Kidney capillary endothelial cell (primary cell): Measurements from ENCODE around the gene SH3BGRL3.

ENCODE experiments used
- DNase-seq: peaks from one replicate; pipeline ENCODE4 v3.0.0-alpha.2; 2018; ENCODE audit warnings: low spot score

Gene SH3BGRL3

DNA sequence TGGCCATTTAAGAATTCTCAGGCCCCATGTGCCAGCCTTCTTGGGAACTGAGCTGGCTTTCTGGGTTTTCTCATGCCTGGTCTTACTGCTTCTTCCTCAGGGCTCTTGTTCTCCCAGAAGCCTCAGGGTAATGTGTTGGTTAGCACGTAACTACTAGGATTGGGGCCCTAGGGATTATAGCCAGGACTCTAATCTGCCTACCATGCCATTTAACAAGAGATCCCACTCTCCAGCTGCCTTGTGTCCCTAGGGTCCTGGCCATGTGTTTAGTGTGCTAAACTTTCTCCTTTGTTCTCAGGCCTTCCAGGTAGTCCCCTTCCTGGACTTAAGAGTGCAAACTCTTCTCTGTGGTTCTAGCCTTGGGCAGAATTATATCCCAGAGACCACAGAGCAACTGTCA is 2.2 kb upstream of the SH3BGRL3 start:
- no peak for DNase-seq

DNA sequence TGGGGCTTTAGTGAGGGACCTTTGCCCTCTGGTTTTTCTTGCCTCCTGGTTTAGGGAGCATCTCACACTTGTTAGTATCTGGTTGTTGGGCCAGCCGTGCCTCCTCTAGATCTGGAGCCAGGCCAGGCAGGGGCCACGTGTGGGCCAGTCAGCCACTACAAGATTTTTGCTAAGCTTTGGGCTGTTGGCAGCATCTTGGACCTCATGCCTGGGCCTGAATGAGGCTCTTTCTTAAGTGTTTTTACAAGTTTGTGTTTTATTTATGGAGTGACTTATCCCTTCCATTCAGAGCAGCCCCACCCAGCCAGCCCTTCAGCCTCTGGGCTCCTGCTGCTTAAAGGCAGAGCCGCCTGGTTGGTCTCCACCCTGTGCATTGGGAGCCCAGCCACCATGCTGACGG is 1.6 kb upstream of the SH3BGRL3 start:
- no peak for DNase-seq

DNA sequence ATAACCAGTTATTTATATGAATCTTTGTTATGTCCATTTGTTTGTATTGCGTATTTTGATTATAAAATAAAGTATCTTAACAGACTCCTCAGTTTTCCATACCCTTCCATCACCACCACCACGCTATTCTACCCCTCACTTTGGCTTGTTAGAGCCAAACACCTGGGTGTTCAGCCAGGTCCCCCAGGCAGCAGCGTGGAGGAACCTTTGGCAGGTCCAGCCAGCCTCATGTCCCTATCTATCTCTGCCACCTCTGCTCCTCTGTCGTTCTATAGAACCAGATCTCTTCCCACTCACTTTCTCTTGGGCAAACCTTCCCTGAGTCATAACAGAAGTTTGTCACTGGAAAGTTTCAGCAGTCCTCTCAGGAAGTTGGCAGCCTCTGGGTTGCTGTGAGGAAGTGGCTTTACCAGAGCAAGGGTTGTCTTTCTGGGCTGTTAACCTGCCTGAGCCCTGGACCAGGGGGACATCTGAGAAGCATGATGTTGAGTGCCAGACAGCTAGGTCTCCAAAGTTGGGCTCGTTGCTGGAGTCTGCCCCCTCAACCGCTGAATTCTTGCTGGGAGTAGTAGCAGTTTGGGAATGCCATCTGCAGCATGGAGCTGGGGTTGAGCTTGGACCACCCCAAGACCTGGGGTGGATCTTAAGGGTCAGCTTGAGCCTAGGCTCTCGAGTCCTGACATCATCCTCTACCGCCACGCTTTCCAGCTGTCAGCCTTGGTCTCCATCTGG is 996 bp upstream of the SH3BGRL3 start:
- peak; percentile 76 for DNase-seq

DNA sequence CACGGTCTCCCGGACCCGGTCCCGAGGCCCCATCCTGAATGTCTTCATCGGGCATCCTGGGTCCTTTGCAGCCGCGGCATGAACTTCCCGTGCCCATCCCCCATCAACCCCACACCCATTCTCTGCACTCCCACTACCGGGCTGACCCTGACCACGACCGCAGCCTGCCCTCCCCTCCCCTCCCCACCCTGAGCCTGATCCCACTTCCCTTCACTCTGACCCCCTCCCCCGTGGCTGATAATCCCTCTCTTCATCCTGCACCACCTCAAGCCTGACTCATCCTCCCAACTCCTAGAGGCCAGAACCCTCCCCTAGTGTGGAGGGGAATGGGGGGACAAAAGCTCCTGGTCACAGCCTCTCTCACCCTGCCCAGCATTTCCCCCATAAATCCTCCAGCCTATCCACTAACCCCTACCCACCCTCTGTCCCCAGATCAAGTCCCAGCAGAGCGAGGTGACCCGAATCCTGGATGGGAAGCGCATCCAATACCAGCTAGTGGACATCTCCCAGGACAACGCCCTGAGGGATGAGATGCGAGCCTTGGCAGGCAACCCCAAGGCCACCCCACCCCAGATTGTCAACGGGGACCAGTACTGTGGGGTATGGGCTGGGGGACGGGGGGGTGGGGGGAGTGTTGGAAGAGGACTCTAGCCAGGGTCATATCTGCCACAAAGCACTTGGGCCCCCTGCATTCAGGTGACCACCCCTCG is 602 bp downstream of the SH3BGRL3 start:
- DNase-seq, result peak; percentile 38

DNA sequence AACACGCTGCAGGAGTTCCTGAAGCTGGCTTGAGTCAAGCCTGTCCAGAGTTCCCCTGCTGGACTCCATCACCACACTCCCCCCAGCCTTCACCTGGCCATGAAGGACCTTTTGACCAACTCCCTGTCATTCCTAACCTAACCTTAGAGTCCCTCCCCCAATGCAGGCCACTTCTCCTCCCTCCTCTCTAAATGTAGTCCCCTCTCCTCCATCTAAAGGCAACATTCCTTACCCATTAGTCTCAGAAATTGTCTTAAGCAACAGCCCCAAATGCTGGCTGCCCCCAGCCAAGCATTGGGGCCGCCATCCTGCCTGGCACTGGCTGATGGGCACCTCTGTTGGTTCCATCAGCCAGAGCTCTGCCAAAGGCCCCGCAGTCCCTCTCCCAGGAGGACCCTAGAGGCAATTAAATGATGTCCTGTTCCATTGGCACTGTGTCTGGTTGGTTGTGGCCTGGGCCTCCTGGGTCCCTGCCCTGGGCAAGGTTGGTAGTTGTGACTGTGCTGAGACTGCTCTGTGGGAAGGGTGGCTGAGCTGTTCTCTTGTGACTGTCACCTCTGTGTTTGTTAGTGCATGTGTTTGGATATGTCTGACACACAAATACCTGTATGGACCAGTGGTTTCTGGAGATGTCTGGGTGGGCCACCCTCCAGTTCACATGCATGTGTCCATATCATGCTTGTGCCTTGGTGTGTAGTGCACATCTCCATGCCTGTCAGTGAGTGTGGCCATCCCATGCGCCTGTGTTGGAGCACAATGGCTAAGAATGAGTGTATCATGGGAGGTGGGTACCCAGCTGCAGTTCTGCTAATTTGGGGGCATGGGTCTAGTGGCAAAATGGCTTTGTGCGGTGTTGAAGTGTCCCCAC is 1.4 kb downstream of the SH3BGRL3 start:
- DNase-seq, result no peak

DNA sequence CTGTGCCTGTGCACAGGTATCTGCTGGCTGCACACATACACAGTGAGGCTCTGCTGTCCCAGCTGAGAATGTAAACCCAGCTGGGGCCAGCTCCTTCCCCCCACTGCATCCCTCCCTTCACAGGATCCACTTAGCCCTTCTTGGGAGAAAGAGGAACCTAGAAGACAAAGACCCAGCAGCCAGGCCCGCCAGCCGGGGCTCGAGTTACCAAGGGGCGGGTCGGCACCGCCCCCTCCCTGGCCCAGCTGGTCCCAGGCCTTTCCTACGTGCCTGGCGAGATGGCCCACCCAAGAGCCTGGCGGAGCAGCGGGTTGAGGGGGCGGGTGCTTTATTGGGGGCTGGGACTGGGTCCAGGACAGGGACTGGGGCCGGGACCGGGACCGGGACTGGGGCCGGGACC is 2.1 kb downstream of the SH3BGRL3 start:
- no peak for DNase-seq

DNA sequence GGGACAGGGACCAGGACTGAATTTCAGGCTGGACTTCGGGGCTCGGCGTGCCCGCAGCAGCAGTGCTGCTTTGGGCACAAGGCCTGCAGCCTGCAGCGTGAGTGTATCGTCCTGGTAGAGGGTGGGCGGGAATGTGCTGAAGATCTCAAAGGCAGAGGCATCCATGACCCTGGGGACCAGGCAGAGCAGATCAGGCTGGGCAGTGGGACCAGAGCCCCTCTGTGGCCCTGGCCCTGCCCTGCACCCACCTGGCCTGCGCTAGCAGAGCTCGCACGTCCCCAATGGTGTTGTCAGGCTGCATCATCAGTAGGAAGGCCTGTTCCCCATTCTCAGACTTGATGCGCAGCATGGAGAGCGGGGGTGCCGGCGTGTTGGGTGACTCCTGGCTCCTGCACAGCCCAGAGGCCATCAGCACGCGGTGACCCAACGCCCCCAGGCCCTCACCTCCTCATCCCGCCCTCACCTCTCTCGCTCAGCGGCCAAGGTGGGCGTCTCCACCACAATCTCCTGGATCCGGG is 2.6 kb downstream of the SH3BGRL3 start:
- no peak for DNase-seq

DNA sequence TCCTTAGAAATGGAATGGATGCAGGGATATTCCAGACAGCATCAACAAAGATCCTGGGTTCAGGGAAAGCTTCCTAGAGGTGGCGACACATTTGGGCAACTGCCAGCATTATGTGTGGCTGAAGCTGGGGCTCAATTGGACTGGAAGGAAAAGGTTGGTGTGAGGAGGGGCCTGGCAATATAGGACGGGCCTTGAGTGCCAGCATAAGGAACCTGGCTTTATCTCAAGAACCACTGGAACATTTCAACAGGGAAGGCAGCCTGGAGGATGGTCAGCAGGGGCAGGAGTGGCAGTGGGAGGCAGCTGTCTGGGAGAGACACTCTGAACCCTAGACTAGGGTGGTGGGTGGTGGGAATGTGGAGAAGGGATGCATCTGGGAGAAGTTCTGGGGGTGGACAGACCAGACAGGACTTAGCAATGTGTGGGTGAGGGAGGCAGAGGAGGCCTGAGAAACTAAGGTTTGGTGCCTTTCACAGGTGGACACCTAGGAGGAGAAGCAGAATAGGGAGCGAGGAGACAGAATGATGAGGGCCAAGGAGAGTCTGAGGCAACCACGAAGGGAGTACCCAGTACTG is 3.5 kb downstream of the SH3BGRL3 start:
- no peak for DNase-seq

DNA sequence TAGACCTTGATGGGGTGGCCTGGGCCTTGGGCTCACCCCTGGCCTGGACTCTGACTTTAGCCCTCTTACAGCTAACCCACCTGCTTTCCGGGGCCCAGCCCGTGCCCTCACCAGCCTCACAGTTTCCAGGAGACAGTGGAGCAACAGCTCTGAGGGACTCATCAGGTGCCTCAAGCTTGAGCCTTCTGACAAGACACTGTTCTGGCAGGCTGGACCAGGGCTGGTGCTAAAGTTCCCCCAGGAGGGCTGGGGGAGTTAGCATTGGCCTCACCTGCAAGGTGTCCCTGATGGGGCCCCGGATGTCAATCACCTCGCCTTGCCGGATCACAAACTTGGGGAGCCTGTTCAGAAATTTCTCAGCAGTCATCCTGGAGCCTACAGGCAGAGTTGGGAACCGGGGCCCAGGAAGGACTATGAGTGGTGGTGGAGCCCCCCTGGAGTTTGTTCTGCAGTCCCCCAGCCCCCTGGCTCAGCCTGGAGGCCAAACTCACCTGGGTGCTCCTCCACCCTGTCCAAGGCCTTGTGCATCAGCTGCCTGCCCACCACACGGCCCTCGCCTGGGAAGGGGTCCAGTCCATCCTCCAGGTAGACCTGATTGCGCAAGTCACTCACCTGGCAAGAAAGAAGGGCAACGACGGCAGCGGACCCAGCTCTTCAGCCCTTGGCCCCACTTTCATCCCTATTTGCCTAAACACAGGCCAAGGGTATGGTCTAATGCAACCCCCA is 4.1 kb downstream of the SH3BGRL3 start:
- no peak for DNase-seq

DNA sequence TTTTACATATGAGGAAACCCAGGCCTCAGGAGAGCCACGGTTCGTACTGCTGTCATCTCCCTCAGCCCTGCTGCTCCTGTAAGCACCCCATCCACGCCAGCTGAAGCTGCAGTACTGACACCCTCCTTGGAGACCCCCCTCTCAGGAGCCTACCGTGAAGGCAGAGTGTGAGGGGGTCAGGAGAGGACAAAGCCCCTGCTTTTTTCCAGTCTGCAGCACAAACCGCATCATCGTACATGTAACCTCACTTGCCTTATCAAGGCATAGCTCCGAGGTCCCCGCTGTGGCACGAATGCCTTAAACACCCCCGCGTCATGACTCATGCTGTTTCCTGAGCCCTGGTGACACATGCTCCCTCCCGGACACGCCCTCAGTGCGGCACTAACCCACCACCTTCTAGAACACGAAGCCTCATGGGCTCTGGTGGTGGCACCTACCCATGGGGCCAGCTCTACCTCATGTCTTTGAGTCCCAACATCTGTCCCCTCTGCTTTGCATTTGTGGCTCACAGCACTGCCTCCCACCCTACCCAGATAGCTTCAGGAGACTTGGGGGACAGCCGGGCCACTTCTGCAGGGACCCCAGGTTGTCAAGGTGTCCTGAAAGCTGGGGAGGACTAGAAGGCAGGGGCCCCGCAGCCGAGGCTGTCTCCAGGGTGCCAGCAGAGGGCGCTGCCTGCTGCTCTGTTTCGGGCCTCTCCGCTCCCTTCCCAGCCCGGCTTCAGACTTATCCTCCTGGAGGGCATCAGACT is 4.9 kb downstream of the SH3BGRL3 start:
- peak; percentile 92 for DNase-seq

DNA sequence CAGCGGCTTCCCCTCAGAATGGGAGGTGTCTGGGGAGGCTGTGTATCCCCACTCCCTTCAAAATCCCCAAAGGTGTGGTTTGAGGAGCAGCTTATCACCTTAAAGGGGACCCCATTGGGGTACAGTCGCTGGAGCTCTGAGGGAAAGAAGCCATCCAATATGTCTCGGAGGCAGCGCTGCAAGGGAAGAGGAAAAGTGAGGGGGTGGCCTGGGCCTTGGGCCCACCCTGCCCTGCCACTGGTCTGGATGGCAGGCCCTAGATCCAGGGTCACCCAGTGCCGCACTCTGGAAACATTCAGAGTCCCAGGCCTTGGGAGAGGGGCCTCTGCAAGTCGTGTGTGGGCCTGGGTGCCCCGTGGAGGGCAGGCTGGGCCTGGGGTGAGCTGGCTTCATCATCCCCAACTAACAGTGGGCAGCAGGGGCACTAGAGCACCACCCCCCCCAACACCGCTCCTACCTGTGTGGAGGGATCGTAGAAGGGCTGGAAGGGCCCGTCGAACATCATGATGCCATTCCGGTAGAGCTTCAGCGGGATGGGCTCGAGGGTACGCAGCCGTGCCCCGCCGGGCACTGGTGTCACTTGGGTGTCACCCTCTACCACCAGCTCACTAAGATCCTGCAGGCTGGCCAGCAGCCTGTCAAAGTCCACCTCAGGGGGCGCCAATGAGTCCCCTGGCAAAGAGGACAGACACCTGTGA is 5.6 kb downstream of the SH3BGRL3 start:
- no peak for DNase-seq

DNA sequence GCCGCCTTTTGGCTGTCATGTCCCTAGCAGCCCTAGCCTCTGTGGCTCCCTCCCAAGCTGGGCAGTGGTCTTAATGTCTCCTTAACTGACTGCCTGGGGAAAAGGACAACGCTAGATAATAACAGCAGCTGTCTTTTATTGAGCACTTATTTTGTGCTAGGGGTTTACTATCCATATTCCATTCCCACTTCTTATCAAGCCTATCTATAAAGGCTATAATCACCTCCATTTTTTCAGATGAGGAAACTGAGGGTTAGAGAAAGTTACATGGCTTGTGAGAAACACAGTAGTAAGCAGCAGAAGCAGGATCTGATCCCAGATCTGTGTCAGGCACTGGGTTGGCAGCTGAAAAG is 6.2 kb downstream of the SH3BGRL3 start:
- no peak for DNase-seq

DNA sequence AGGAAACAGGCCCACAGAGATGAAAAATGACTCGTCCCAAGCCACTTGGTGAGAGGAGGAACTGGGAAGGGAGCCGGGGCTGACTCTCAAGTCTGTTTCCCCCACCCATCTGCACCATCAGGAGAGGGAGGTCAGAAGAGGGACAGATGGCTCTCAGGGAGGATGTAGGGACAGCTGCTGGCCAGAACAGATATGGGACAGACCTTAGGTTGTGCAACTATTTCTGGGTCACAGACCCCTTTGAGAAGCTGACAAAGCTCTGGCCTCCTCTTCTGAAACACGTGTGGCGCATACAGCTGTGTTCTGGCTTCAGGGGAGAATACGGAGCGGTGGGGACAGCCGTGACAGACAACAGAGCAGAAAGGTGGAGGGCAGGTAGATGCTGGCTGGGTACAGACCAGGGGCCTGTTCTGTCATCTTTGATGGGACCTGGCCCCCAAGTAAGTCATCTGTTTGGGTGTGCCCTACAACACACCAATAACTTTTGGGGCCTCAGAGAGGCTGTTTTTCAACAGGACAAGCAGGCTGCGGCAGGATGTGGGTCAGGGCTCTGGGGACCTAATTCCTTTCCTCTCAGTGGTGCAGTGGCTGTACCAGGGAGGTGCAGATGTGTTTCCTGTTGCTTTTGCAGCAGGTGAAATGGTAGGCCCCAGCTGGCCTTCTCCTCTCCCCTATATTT is 7.3 kb downstream of the SH3BGRL3 start:
- DNase-seq, result no peak

DNA sequence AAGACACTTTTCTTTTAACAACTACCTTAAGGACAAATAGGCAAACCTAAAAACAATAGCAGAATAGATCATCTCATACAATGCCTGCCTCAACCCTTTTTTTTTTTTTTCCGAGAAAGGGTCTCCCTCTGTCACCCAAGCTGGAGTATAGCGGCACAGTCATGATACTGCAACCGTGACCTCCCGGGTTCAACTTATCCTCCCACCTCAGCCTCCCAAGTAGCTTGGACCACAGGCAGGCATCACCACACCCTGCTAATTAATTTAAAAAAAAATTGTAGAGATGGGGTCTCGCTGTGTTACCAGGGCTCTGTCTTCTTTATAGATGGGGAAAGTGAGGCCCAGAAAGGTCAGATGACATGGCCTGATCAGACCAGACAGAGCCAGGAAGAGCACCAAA is 7.9 kb downstream of the SH3BGRL3 start:
- DNase-seq, result no peak

DNA sequence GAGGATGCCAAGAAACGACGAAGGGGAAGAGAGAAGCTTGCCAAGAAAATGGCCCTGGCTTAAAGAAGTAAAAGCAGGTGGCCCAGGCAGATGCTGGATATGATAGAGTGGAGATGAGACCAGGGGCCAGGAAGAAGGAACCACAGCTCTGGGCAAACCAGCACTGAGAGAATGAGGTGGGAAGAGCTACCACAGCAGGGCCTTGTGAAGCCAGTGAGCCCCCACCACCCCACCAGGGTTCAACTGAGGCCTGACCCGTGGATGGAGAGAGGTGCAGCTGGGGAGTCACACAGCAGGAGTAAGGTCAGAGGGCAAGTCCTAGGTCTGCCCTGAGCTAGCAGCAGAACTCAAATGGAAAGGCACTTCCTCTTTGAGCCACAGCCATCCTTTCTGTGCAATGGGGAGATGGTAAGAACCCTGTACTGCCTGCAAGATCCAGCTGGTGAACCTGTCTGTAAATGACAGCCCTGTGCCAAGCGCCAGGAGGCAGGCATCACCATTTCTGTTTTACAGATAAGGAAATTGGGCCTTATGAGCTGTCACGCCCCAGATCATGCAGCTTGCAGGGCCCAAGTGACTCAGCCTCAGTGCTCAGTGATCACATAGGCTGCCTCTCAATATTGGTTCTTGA is 8.5 kb downstream of the SH3BGRL3 start:
- DNase-seq, result no peak

DNA sequence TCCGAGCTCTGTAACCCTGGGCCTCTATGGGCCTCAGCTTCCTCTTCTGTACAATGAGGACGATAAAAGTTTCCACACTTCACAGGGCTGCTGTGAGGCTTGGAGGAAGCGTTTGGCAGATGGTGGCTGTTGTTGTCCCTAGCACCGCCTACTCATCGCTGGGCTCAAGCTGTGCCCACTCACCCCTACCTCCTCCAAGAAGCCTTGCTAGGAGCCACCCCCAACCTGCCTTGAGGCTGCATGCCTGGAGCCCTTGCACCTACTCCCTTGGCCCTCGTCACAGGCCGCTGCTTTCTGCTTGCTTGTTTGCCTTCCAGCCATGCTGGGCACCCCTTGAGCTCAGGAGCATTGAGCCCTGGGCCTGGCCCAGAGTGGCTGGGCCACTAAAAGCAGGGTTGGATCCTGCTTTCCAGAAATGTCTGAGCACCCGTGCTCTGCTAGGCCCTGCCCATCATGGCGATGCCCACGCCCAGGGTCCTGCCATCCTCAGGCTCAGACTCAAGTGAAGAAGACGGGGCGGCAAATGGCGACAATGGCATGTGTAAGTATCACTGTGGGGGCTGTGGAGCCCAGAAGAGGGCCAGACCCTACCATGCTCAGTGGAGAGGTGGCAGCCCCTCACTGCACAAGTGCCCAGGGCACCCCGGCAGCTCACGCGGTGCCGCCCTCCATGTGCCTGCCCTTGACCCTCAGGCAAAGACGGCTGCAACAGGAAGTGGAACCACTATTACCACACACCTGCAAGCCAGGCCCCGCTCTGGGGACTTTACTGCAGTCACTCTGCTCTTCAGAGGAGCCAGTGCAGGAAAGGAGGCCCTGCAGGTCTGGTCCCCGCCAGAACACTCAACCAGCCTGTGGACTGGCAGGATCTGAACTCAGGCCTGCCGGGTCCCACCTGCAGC is 9.5 kb downstream of the SH3BGRL3 start:
- DNase-seq, result no peak

DNA sequence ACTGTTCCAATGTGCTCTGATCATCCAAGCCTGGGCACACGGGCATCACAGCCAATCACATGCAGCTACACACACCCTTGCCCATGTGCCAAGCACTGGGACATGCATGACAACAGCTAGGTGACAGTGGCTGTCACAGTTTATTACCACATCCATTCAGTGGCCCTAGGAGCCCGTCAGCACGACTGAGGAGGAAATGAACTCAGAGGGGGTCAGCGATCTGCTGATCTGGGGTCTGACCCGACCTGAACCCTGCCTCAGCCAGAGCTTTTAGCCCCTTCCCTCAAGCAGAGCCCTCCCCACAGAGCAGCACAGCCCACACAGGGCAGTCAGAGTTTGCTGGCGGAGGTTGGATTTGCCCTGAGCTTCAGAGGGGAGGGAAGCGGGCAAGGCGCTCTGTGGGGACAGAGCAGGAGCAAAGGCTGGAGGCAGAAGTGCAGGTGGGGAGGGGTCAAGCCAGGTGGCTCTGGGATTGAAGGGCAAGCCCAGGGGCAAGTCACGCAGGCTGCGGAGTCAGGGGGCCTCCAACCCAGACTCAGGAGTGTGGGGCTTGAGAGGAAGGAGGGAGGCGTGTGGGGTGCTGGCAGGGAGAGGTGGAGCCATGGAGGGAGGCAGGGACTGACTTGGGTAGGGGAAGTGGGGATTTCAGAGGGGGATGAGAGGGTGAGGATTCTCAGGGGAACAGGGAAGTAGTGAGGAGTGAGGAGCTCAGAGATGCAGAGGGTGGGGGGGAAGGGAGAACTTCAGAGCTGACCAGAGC is 10.4 kb downstream of the SH3BGRL3 start:
- DNase-seq, result no peak
